ENCODE measurements around the gene SLF2.
"Not testable (repeated sequence)": the region's sequence is repeated elsewhere in the genome, so short reads cannot be mapped to it uniquely, and the experiment has no call there.

Gene SLF2

GRCh38 chr10:100963826-100964225, 51.1 kb downstream of the SLF2 start:
- DNase-seq = no peak

- DNase-seq = no peak
Observed at GRCh38 chr10:100965820-100966219, 53.1 kb downstream of the SLF2 start.

- DNase-seq = no peak
Observed at GRCh38 chr10:100966887-100967286, 54.1 kb downstream of the SLF2 start.

GRCh38 chr10:100967332-100967731, 54.6 kb downstream of the SLF2 start:
- DNase-seq = no peak

GRCh38 chr10:100968062-100968736, 55.4 kb downstream of the SLF2 start:
- DNase-seq = no peak

- no peak for DNase-seq
Observed at GRCh38 chr10:100968863-100969186, 56.1 kb downstream of the SLF2 start.

GRCh38 chr10:100969187-100970075, 56.7 kb downstream of the SLF2 start, which contains the start of gene SEMA4G:
Gene SEMA4G, plus strand, starts transcription at chr10:100969504. Its CDS starts 3,409 bp downstream, at chr10:100972913.
- DNase-seq = no peak

- DNase-seq = no peak
Observed at GRCh38 chr10:100970076-100970913, 57.5 kb downstream of the SLF2 start.

GRCh38 chr10:100970914-100971811, 58.4 kb downstream of the SLF2 start:
- DNase-seq = no peak

GRCh38 chr10:100972115-100972903, 59.5 kb downstream of the SLF2 start:
- DNase-seq = no peak

- no peak for DNase-seq
Observed at GRCh38 chr10:100972904-100973535, 60.3 kb downstream of the SLF2 start.

GRCh38 chr10:100975397-100975796, 62.6 kb downstream of the SLF2 start:
- not testable (repeated sequence) for DNase-seq

- DNase-seq = no peak
Observed at GRCh38 chr10:100976906-100977305, 64.1 kb downstream of the SLF2 start.

- no peak for DNase-seq
Observed at GRCh38 chr10:100977436-100977835, 64.7 kb downstream of the SLF2 start.

GRCh38 chr10:100978121-100978900, 65.5 kb downstream of the SLF2 start:
- DNase-seq = no peak

- DNase-seq = no peak
Observed at GRCh38 chr10:100978901-100979195, 66.1 kb downstream of the SLF2 start.

GRCh38 chr10:100979791-100980272, 67.1 kb downstream of the SLF2 start:
- DNase-seq = no peak

- no peak for DNase-seq
Observed at GRCh38 chr10:100980311-100980710, 67.5 kb downstream of the SLF2 start.

- DNase-seq = no peak
Observed at GRCh38 chr10:100980711-100981110, 67.9 kb downstream of the SLF2 start.

- DNase-seq = no peak
Observed at GRCh38 chr10:100981178-100981772, 68.5 kb downstream of the SLF2 start.

All from NCI-H1694 treated with DMSO at 0.1 percent for 48 hours (cell line).